Stimulated activated naive CD4-positive, alpha-beta T cell (primary cell): ENCODE measurements around the gene SCYGR5.
"Not testable (repeated sequence)": the region's sequence is repeated elsewhere in the genome, so short reads cannot be mapped to it uniquely, and the experiment has no call there.

Experiments
- DNase-seq, 6 experiments: peaks; one replicate each; lab custom pipeline; 2025; lab: John Stamatoyannopoulos, UW

The SCYGR5 gene

DNA sequence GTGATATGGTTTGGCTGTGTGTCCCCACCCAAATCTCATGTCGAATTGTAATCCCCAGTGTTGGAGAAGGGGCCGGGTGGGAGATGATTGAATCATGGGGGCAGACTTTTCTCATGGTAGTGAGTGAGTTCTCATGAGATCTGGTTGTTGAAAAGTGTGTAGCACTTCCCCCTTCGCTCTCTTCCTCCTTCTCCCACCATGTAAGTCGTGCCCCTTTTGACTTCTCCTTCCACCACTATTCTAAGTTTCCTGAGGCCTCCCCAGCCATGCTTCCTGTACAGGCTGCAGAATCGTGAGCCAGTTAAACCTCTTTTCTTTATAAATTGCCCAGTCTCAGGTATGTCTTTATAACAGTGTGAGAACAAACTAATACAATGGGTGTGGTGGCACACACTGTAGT lies 7.0 kb downstream of the SCYGR5 start:
- not testable (repeated sequence) for DNase-seq

DNA sequence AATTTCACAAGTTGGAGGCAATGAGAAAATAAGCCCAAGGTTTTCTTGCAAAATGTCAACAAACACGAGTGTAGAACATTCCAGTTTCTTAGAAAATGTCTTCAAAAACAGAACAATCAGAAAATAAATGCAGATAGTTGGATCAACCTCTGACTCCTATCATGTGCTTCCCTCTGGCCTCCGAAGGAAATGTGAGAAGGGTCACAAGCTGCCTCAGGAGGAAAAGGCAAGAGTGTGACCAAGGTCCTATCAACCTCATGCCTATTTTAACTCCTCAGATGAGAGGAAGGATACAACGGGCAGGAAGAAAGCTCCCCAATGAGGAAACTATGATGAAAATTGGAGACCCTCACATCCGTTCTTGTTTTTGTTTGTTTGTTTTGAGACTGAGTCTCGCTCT lies 7.9 kb downstream of the SCYGR5 start:
- no peak for DNase-seq

DNA sequence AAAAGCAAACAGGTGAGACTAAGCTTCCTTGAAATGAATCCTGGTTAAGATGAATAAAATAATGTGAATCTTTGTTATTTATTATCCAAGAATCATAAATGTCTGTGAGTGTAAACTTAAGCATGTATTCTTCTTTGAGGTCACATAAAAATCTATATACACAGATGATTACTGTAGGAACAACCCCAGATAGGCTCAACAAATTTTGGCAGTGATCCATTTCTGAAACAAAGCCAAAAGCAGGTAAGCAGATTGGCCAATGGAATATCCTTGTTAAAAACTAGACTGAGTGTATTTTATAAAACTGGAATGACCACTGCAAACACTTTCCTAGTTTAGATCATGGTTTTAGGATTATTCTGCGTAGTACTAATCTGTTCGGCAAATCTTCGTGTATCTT lies 11.3 kb downstream of the SCYGR5 start:
- DNase-seq: no peak

DNA sequence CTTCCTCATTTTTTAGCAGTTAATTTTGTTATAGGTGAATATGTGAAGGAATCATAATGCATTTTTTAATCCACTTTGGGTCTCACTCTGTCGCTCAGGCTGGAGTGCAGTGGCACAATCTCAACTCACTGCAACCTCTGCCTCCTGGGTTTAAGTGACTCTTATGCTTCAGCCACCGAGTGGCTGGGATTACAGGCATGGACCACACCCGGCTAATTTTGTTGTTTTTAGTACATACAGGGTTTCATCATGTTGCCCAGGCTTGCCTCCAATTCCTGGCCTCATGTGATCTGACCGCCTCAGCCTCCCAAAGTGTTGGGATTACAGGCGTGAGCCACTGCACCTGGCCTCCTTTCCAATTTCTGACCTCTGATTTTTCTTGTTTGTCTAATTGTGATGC lies 17.7 kb downstream of the SCYGR5 start:
- DNase-seq: no peak

DNA sequence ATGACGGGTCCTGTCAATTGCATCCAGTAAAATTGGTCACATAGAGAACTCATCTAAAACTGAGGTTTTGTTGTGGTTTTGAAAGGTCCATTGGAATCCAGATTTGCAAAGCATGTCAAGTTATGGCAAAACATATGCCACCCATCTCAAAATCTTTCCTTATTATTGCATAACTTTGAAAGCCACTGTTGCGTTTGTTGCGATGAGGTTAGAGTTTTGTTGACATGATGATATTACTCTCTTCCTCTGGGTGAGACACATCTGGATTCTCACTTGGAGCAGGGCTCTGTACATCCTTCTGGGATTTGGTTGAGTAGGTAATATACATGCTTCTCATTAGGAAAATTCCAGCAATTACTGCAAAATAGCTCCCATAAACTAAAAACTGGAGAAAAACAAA lies 20.6 kb downstream of the SCYGR5 start:
- DNase-seq: no peak

DNA sequence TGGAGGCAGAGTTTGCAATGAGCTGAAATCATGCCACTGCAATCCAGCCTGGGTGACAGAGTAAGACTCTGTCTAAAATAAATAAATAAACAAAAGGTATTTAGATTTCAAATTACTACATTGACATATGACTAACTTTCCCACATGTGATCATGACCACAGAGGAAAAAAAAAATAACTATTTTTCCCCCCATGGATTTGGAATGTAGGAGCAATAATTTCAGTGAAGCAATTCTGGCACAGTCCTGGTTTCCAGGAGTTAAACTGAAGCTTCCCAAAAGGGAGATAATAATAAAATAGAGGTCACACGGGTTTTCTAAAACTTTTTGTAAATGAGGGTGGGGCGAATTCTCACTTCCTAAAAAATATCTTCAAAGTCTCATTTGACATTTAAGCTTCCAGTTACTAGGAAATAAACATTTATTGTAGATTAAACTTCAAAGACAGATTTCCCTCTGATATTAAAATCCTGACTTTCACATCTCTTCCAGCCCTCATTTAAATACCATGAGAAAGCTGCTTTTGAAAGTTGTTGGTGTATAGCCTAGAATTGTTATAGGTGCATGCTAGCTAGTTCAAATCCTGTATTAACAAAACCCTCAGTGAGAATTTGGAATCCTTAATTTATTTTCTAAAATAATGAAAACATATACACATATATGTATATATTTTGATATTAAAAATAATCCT lies 30.5 kb downstream of the SCYGR5 start:
- DNase-seq: no peak

DNA sequence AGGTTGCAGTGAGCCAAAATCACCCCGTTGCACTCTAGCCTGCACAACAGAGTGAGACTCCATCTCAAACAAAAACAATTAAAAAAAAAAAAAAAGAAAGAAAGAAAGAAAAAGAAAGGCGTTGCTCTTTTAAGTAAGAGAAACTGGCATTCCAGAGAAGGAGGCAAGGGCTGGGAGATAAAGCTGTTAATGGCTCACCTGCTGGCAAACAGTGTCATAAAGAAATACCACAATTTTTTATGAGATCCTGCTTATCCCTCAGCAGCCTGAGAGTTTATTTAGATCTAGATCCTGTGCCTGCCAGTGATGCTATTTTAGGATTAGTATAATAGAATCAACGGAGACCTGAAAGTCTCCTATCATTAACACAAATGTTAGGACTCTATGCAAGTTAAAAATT lies 35.0 kb downstream of the SCYGR5 start:
- no peak for DNase-seq

DNA sequence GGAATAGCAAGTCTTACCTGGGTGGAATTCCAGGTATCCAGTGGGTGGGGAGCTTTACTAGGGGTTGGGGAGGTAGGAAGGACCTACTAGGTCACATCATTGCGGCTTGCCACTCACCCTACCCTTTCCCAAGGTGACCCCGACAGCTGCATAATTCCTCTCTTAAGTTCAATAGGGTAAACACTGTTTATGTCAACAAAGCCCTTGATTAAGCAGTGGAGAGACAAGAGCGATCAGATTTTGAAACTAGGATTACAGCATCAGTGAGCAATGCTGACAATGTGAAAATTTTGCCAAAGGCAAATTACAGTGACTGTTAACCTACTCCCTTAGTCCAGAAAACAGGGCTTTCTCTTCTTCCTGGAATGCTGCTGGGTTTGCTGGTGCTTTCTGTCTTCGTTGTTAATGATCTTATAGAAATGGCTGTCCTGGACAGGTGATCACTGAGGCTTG lies 36.7 kb downstream of the SCYGR5 start:
- no peak for DNase-seq

DNA sequence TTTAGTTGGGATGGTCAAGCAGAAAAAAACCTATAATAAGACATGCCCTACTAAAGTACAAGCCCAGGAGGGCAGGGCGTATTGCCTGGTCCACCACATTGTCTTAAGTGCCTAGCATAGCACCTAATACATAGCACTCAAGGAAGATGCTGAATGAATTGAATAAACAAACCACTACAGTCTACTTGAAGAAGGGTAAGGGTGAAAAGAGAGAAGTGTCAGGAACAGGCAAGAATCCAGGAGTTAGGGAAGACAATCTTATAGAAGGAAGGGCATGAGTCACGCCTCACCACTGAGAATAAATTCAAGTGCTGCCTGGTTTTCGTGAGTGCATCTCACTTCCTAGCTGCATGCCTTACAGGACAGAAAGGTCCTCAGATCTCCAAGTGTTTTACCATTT lies 37.4 kb downstream of the SCYGR5 start:
- DNase-seq: no peak

DNA sequence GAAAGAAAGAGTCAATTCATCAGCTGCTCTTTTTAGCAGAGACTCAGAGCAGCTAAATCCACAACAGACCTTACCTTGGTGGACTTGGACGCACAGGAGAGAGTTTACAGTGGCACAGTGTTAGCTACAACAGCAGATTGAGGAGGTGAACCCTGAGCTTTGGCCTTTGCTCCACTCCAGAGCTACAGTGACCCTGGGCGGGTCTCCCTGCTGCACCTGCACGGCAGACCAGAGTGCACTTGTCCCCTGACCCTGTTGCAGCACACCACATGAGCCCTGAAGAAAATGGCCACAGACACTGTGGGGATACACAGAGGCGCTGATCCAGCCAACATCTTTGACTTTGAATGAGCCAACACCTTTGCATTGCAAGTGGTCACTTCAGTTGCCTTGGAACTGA lies 40.3 kb downstream of the SCYGR5 start:
- DNase-seq: no peak

DNA sequence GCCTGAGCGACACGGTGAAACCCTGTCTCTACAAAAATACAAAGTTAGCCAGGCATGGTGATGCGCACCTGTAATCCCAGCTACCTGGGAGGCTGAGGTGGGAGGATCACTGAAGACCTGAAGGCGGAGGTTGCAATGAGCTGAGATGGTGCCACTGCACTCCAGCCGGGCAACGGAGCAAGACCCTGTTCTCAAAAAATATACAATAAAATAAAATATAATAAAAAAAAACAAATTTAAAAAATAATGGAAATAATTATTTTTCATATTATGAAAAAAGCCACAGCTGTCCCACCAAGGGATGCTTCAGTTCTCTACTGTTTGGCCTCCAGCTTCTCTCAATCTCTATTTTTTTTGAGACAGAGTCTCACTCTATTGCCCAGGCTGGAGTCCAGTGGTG lies 40.8 kb downstream of the SCYGR5 start:
- no peak for DNase-seq

DNA sequence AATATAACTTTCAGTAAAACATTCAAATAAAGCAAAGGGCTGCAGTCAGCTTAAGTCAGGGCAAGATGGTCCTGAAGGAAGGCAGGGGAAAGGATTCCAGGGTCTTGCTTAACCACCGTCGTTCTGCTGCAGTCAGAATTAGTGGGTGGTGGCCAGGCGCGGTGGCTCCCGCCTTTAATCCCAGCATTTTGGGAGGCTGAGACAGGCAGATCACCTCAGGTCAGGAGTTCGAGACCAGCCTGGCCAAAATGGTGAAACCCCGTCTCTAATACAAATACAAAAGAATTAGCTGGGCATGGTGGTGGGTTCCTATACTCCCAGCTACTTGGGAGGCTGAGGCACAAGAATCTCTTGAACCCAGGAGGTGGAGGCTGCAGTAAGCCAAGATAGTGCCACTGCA lies 44.4 kb downstream of the SCYGR5 start:
- no peak for DNase-seq

DNA sequence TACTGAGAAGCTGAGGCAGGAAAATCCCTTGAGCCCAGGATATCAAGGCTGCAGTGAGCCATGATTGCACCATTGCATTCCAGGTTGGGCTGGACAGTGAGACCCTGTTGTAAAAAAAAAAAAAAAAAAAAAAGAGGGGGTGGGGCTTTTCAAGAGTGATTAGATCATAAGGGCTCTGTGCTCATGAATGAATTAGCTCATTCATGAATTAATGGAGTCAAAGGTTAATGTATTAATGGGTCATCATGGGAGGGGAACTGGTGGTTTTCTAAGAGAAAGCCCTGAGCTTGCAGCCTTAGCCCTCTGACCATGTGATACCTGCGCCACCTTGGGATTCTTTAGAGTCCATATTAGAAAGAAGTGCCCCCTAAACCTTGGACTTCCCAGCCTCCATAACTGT lies 46.7 kb downstream of the SCYGR5 start:
- DNase-seq: no peak

DNA sequence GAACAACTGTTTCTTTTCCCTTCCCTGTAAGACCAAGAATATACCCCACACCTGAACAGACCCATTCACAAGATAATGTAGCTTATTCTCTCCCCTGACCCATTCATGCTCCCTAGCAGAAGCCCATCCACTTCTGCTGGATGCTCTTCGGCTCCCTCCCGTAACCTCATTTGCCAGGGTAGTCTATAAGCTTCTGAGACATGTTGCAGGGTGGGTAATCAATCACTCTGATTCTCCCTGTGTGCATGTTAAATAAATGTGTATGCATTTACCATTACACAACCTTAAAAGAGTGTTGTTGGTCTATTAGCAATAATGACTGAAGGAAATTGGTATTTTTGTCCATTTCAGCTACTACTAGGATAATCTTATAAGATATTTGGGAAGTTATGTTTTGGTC lies 49.9 kb downstream of the SCYGR5 start:
- DNase-seq: no peak
